NCI-H187 treated with DMSO at 0.1 percent for 48 hours (cell line): Measurements from ENCODE around the gene ACAA1.

Source experiments
- DNase-seq: peaks from one replicate; lab custom pipeline; 2025; lab: John Stamatoyannopoulos, UW

The ACAA1 gene

GRCh38 chr3:38154033-38154494 lies 17.1 kb upstream of the ACAA1 start:
- DNase-seq = no peak

GRCh38 chr3:38153221-38153620 lies 16.3 kb upstream of the ACAA1 start:
- DNase-seq = no peak

- no peak for DNase-seq
These were observed 15.7 kb upstream of the ACAA1 start for GRCh38 chr3:38152609-38153008.

- DNase-seq = no peak
These were observed 14.8 kb upstream of the ACAA1 start for GRCh38 chr3:38151667-38152265.

GRCh38 chr3:38150780-38151528 lies 14.0 kb upstream of the ACAA1 start:
- DNase-seq = no peak

GRCh38 chr3:38149708-38150107 lies 12.8 kb upstream of the ACAA1 start:
- DNase-seq = no peak

- no peak for DNase-seq
These were observed 11.5 kb upstream of the ACAA1 start for GRCh38 chr3:38148311-38148882.

- DNase-seq = no peak
These were observed 10.5 kb upstream of the ACAA1 start for GRCh38 chr3:38147421-38147820.

GRCh38 chr3:38146504-38146903 lies 9.6 kb upstream of the ACAA1 start:
- DNase-seq = no peak

- DNase-seq = no peak
These were observed 6.6 kb upstream of the ACAA1 start for GRCh38 chr3:38143511-38143910.

GRCh38 chr3:38142959-38143358 lies 6.0 kb upstream of the ACAA1 start:
- no peak for DNase-seq

- no peak for DNase-seq
These were observed 5.0 kb upstream of the ACAA1 start for GRCh38 chr3:38141952-38142273.

- no peak for DNase-seq
These were observed 4.4 kb upstream of the ACAA1 start for GRCh38 chr3:38141173-38141951.

GRCh38 chr3:38140326-38141172 lies 3.6 kb upstream of the ACAA1 start:
- no peak for DNase-seq

- DNase-seq = no peak
These were observed 2.7 kb upstream of the ACAA1 start for GRCh38 chr3:38139652-38140051.

- DNase-seq = no peak
These were observed 2.3 kb upstream of the ACAA1 start for GRCh38 chr3:38139191-38139590.

GRCh38 chr3:38138349-38139190 lies 1.6 kb upstream of the ACAA1 start, which contains the start of gene MYD88:
MYD88 (plus strand) TSS chr3:38138661; CDS start chr3:38138701, 40 bp downstream.
- DNase-seq = no peak

- no peak for DNase-seq
These were observed 855 bp upstream of the ACAA1 start for GRCh38 chr3:38137615-38138348.

GRCh38 chr3:38136393-38136776 lies 542 bp downstream of the ACAA1 start:
- DNase-seq = no peak
